Thoracic aorta (tissue), 2 donors: ENCODE measurements around the gene ADH7. TPM values are rescaled to one million over a fixed set of nuclear protein-coding genes. Genes with fewer than 3 reads are reported as not detected.

Experiments
- ATAC-seq: fragments of 150-250 bp; one replicate; pipeline ENCODE4 v1.8.0; 2017; ENCODE audit warnings: low read depth; ENCODE audit not compliant: insufficient number of reproducible peaks, low FRiP score
- DNase-seq: peaks from one replicate; pipeline ENCODE4 v3.0.0-alpha.2; 2020; ENCODE audit warnings: low spot score
- H3K27ac ChIP-seq, 2 donors: fragments of 200-600 bp; sonication (generic); 1 replicate in 1 of 2; 2 replicates in 1 of 2; pipeline ENCODE4 v1.5.1; 2016; ENCODE audit warnings: mild to moderate bottlenecking in 2 of 2, moderate library complexity in 2 of 2
- H3K27me3 ChIP-seq: fragments of 200-600 bp; sonication (generic); replicated peaks from 2 replicates; pipeline ENCODE4 v1.6.0; 2016; ENCODE audit warnings: mild to moderate bottlenecking; ENCODE audit not compliant: insufficient read depth
- H3K36me3 ChIP-seq: fragments of 200-600 bp; sonication (generic); one replicate; pipeline ENCODE4 v1.5.1; 2016
- H3K4me1 ChIP-seq, 2 donors: fragments of 200-600 bp; sonication (generic); 1 replicate in 1 of 2; 2 replicates in 1 of 2; pipeline versions ENCODE4 v1.5.1 to v1.6.0; 2016; ENCODE audit warnings: low read depth in 2 of 2, mild to moderate bottlenecking in 1 of 2; ENCODE audit not compliant: control insufficient read depth in 1 of 2
- H3K4me3 ChIP-seq: fragments of 200-600 bp; sonication (generic); 2 replicates; pipeline ENCODE4 v1.5.1; 2016; ENCODE audit warnings: mild to moderate bottlenecking
- H3K9me3 ChIP-seq: fragments of 200-600 bp; sonication (generic); 2 replicates; pipeline ENCODE4 v1.5.1; 2016
- total RNA-seq, 2 donors: library from RNA; depleted of rRNA; stranded (reverse); fragments of >200 nt; gene quantifications; one replicate each; pipeline versions ENCODE4 v1.1.0 to v1.2.3, GENCODE V29; 2016
- TF ChIP-seq, protein P1 (sequence below): fragments of 200-600 bp; sonication (generic); IDR thresholded peaks from one replicate; pipeline ENCODE4 v1.5.1; 2019; ENCODE audit warnings: antibody characterized with exemption

ADH7 gene
- total RNA-seq, 2 donors from 2014 or later = not detected

DNA sequence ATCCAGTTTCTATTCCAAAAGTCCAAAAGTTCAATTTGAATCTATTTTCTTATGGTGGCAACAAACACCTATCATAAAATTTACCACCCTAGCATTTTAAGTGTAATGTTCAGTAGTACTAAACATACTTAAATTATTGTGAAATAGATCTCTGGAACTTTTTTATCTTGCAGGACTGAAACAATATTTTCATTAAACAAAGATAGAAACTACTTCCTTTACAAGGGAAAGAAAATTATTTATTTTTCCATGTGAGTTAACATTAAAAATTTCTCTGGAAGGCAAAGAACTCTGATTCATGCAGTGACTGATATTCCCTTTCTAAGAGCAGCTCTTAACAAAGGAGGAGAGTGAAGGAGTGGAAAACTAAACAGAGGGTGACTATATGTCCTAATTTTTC, 40.2 kb downstream of the ADH7 start:
- TF ChIP-seq, protein P1, sequence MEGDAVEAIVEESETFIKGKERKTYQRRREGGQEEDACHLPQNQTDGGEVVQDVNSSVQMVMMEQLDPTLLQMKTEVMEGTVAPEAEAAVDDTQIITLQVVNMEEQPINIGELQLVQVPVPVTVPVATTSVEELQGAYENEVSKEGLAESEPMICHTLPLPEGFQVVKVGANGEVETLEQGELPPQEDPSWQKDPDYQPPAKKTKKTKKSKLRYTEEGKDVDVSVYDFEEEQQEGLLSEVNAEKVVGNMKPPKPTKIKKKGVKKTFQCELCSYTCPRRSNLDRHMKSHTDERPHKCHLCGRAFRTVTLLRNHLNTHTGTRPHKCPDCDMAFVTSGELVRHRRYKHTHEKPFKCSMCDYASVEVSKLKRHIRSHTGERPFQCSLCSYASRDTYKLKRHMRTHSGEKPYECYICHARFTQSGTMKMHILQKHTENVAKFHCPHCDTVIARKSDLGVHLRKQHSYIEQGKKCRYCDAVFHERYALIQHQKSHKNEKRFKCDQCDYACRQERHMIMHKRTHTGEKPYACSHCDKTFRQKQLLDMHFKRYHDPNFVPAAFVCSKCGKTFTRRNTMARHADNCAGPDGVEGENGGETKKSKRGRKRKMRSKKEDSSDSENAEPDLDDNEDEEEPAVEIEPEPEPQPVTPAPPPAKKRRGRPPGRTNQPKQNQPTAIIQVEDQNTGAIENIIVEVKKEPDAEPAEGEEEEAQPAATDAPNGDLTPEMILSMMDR = no peak
- ATAC-seq = peak; percentile 93
- Histone ChIP-seq H3K4me1 (peaks cover 14 to 30% of the 10 kb centered on the region in 2 donors), H3K4me3 (no peak overlapping the region), H3K36me3 (no peaks in the 10 kb centered on the region), H3K27ac (peak overlapping the region; percentile 90 to 93), H3K9me3 (peaks cover 3% of the 10 kb centered on the region), H3K27me3 (no peaks in the 10 kb centered on the region)
- no peak for DNase-seq

DNA sequence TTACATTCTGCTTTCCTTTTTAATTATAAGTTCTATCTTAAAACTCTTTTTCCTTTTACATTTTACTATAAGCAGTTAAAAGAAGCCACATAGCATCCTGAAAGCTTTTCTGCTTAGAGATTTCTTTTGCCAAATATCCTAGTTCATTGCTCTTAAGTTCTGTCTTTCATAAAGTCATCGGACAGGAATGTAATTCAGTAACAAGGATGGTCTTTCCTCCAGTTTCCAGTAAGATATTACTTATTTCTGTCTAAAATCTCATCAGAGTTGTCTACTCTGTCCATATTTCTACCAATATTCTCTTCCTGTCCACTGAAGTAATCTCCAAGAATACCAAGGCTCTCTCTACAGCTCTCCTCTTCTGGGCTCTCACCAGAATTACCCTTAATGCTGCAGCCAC, 45.1 kb downstream of the ADH7 start:
- Histone ChIP-seq H3K27me3 (no peaks in the 10 kb centered on the region), H3K36me3 (no peaks in the 10 kb centered on the region), H3K27ac (peak overlapping the region in 1 of 2 donors; percentile 90), H3K9me3 (peaks cover 3% of the 10 kb centered on the region), H3K4me1 (peaks cover 0 to 11% of the 10 kb centered on the region in 2 donors), H3K4me3 (no peak overlapping the region)
- ATAC-seq (no peak), DNase-seq (no peak)
- TF ChIP-seq, protein P1 = no peak

DNA sequence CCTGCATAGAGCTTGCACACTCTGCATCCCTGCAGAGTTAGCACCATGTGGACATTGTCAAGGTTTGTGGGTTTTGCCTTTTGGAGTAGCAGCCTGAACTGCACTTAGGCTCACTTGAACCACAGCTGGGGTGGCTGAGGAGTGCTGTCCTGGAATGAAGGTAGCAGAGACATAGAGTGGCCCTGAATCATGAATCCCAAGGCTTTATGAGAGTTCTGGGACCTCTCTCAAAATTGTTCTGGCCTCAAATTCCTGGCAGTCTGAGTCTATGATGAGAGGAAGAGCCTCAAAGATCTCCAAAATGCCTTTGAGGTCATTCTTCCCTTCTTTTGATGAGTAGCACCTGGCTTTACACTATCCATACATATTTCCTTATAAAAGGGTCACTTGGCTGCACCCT, 45.5 kb downstream of the ADH7 start:
- Histone ChIP-seq H3K4me3 (no peak overlapping the region), H3K27me3 (no peaks in the 10 kb centered on the region), H3K9me3 (peaks cover 3% of the 10 kb centered on the region), H3K36me3 (no peaks in the 10 kb centered on the region), H3K4me1 (peaks cover 0 to 13% of the 10 kb centered on the region in 2 donors), H3K27ac (peak overlapping the region in 1 of 2 donors; percentile 90)
- ATAC-seq (no peak), DNase-seq (no peak)
- TF ChIP-seq, protein P1 = no peak

DNA sequence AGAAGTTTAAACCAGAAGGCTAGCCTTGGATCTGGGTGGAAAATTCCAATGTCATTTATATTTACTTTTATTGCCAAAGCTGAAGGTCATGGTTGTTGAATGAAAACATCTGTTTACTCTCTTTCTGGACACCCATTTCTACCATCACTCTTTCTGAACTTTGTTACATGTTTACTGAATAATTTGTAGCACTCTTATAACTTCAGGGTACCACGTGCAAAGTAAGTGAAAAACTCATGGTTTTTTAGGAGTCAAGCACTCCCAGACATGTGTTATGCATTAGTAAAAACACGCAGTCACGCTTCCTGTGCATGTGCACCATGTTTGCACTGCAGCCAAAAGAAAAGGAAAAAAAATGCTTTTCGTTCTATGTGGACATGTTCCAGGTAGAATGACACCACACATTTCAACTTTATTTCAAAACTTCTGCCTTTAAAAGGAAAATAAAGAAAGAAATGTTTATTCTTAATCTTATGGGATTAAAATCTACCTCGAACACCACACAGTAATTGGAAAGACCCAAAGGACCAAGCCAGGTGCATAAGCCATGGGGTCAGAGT, 51.2 kb downstream of the ADH7 start:
- Histone ChIP-seq H3K36me3 (no peaks in the 10 kb centered on the region), H3K9me3 (no peaks in the 10 kb centered on the region), H3K27me3 (no peaks in the 10 kb centered on the region), H3K4me1 (peaks cover 0 to 23% of the 10 kb centered on the region in 2 donors), H3K4me3 (no peak overlapping the region), H3K27ac (peak overlapping the region; percentile 90 to 91)
- ATAC-seq (peak; percentile 93), DNase-seq (no peak)
- TF ChIP-seq, protein P1 = no peak

DNA sequence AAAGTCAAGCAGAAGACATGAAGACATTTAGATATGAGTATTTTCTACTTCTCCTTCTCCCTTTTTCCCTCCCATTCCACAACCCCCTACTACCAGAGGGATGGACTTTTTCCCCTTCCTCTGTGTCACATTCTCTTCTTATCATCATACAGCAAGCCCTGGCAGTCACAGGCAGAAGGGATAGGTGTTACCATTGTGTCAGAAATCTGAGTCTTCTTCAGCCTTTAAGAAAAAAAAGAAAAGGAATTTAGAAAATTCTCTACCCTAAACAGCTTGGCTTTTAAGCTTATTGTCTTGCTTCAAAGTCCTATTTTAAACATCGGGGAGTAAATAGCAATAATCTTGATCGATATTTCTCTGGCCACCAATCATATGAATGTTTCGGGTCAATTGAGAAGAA, 51.7 kb downstream of the ADH7 start:
- no peaks in the 10 kb centered on the region for H3K27me3 ChIP-seq
- DNase-seq (no peak), ATAC-seq (no peak)
- H3K4me3 ChIP-seq = no peak overlapping the region
- peak overlapping the region; percentile 90 to 91 for H3K27ac ChIP-seq
- H3K9me3 ChIP-seq = no peaks in the 10 kb centered on the region
- H3K36me3 ChIP-seq = no peaks in the 10 kb centered on the region
- TF ChIP-seq, protein P1 = no peak
- H3K4me1 ChIP-seq = peaks cover 0 to 23% of the 10 kb centered on the region in 2 donors
